ENCODE data around the gene CLEC10A.
A peak's percentile ranks its signal among the peaks of the same experiment; 100 is the strongest.

Gene CLEC10A

DNA sequence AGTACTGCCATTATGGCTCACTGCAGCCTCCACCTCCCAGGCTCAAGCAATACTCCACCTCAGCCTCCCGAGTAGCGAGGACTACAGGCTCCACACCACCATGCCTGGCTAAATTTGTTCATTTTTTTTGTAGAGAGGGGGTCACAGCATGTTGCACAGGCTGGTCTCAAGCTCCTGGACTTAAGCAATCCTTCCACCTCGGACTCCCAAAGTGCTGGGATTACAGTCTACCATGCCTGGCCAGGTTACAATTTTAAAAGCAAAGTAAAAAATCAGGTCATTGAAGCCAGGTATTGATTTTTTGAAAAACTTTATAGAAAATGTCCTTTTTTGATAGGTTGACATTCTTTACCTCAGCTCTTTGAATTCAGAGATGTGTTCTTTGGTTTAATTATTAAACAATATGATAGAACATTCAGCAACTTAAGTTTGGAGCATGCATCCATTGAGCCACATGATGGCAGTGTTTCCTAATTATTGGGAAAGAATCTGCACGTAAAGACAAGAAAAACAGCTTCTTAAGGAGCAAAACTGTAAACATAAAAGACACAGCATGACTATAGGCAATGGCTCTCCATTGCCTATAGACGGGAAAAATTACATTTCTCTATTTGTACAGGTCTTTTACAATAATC is 34.4 kb downstream of the CLEC10A start:
- TF ChIP-seq, protein P1, sequence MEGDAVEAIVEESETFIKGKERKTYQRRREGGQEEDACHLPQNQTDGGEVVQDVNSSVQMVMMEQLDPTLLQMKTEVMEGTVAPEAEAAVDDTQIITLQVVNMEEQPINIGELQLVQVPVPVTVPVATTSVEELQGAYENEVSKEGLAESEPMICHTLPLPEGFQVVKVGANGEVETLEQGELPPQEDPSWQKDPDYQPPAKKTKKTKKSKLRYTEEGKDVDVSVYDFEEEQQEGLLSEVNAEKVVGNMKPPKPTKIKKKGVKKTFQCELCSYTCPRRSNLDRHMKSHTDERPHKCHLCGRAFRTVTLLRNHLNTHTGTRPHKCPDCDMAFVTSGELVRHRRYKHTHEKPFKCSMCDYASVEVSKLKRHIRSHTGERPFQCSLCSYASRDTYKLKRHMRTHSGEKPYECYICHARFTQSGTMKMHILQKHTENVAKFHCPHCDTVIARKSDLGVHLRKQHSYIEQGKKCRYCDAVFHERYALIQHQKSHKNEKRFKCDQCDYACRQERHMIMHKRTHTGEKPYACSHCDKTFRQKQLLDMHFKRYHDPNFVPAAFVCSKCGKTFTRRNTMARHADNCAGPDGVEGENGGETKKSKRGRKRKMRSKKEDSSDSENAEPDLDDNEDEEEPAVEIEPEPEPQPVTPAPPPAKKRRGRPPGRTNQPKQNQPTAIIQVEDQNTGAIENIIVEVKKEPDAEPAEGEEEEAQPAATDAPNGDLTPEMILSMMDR (IDR thresholded peaks at IDR 0.05; ENCODE audit: low read depth, low read length), result peak; percentile 72
- peak; percentile 90 to 92 for DNase-seq (ENCODE audit: low read depth in 2 of 2)

DNA sequence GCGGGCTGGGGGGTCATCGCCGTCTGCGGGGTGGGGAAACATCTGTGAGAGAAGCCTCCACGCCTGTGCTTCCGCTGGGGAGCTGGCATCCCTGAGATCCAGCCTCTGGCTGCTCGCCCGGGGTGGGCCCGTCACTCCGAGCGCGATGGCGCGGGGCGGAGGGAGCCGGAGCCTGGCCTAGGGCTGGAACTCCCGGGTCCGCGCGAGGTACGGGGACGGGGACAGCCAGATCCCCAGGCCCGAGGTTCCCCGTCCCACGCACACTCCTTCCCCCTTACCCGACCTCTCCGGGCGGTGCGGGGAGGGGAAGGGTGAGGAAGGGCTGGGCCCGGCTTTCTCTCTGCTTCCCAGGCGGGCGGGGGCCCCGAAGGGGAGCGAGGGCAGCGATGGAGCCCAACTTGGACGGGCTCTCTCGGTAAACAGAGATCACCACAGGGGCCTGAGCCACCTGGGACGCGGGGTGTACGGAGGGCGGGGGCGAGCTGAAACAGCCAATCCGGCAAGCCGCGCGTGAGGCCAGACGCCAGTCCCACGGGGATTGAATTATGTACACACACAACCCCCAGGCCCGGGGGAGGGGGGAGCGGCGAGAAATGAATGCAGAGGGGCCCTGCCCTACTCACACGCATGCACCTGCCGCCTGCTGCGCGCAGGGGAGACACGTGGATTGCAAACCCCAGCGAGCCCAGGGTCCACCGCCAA is 36.4 kb downstream of the CLEC10A start, which contains the start of gene SLC16A11:
TSS of gene SLC16A11 (minus strand) at position 596 of the 702 bp plus-strand sequence. CDS start at position 17, 579 bp downstream.
- peak; percentile 56 to 58 for DNase-seq (ENCODE audit: low read depth in 2 of 2)
- TF ChIP-seq, protein P1 (IDR thresholded peaks at IDR 0.05; ENCODE audit: low read depth, low read length), result no peak
- peak within 1 kb of the TSS; percentile 48 to 49 for H3K4me3 ChIP-seq (replicated peaks in 1 of 2; ENCODE audit: low read depth in 2 of 2, low read length in 2 of 2)

More for the DNA sequence above, 34.4 kb downstream of the CLEC10A start:
- no peak overlapping the region for H3K4me3 ChIP-seq (replicated peaks in 1 of 2; ENCODE audit: low read depth in 2 of 2, low read length in 2 of 2)

DNA sequence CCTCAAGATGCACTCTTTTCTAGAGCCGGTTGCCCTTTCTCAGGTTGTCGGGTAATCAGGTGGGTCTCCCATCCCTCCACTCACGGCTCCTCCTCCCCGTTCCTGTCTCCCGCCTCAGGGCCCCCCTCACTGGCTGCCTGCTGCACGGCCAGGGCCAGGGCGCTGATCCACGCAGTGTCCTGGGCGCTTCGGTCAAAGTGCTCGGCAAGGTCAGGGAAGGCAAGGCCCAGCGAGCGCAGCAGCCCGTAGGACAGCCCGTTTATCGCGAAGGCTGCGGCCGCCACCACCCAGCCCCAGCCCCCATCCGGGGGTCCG is 36.9 kb downstream of the CLEC10A start:
- peak overlapping the region; percentile 48 to 49 for H3K4me3 ChIP-seq (replicated peaks in 1 of 2; ENCODE audit: low read depth in 2 of 2, low read length in 2 of 2)
- no peak for DNase-seq (ENCODE audit: low read depth in 2 of 2)
- TF ChIP-seq, protein P1 (IDR thresholded peaks at IDR 0.05; ENCODE audit: low read depth, low read length), result no peak

DNA sequence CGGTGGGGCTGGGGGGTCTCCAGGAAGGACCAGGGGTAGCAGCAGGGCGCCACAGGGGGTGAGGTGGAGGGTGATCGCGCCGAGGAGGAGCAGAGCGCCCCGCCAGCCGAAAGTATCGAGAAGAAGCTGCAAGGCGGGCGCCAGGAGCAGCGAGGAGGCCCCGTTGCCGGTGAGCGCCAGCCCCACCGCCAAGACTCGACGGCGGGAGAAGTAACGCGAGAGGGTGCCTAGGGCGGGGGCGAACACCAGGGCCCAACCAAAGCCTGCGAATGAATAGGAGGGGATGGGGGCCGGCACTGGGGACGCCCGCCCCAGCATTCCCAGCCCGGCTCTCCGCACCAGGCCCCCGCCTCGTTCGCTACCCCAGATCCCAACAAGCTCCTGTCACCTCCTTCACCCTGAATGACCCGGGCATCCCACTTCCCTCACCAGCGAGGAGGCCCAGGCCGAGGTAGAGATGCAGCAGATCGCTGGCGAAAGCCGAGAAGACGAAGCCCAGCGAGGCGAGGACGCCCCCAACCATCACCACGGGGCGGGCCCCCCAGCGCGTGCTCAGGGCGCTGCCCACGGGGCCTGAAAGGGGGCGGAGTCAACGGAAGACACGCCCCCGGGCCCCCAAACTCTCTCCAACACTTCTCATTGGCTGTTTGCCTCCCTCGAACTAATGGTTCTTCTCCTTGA is 37.4 kb downstream of the CLEC10A start:
- H3K4me3 ChIP-seq (replicated peaks in 1 of 2; ENCODE audit: low read depth in 2 of 2, low read length in 2 of 2), result peak overlapping the region; percentile 48 to 49
- no peak for DNase-seq (ENCODE audit: low read depth in 2 of 2)
- TF ChIP-seq, protein P1 (IDR thresholded peaks at IDR 0.05; ENCODE audit: low read depth, low read length), result no peak

DNA sequence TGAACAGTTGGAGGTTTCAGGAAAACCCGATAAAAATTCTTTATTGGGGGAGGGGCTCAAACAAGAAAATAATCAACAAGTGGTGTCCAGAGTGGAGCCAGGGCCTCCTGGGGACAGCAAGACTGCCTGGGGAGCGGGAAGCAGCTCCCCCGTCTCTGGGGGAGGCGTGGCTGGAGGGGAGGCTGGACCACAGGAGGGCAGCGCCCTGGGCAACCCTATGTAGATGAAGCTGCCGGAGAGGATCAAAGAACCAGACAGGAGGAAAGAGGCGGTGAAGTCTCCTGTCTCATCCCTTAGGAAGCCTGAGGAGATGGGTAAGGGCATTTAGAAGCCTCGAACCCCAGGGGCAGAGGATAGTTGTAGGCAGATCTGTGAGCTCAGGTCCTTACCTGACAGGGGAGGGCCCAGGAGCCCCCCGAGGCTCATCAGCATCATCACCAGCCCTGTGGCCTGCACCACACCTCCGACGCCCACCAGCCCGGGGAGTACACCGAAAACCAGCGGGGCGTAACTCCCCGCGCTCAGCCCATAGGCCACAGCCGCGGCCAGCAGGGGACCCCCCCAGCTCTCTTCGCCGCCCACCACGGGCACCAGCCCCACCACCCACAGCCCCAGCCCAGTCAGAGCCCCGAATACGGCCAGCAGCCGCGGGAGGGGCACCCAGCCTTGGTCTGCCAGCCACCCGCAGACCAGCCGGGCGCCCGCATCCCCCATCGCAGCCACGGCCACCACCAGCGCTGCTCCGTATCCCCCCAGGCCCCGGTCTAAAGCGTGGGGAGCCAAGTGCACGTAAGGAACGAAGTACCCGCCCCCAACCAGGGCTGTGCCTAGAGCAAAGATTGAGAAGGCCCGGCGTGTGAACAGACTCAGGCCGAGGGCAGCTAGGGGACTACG is 38.2 kb downstream of the CLEC10A start:
- peak in 1 of 2 donors; percentile 16 for DNase-seq (ENCODE audit: low read depth in 2 of 2)
- peak overlapping the region in 1 of 2 donors; percentile 48 for H3K4me3 ChIP-seq (replicated peaks in 1 of 2; ENCODE audit: low read depth in 2 of 2, low read length in 2 of 2)
- TF ChIP-seq, protein P1 (IDR thresholded peaks at IDR 0.05; ENCODE audit: low read depth, low read length), result no peak

DNA sequence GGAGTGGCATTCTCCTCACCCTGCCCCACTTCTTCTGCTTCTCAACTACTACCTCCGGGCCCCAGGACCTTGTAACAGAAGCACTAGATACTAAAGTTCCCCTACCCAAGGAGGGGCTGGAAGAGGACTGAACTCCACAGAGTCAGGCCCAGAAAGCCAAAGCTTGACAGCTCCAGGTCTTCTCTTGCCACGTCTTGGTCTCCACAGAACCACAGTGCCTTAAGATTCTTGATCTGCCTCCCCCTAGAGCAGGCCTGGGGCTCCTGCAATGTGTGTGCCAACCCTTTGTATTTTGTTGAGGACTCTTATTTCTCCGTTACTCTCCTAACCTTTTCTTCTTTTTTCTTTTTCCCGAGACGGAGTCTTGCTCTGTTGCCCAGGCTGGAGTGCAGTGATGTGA is 40.2 kb downstream of the CLEC10A start:
- no peak for DNase-seq (ENCODE audit: low read depth in 2 of 2)

More for the DNA sequence above, 40.2 kb downstream of the CLEC10A start:
- no peak overlapping the region for H3K4me3 ChIP-seq (replicated peaks in 1 of 2; ENCODE audit: low read depth in 2 of 2, low read length in 2 of 2)
- TF ChIP-seq, protein P1 (IDR thresholded peaks at IDR 0.05; ENCODE audit: low read depth, low read length), result no peak

Data from cardiac fibroblast (primary cell).